HCT116 (cell line): Measurements from ENCODE around the gene MPHOSPH8. TPM values are rescaled to one million over a fixed set of nuclear protein-coding genes. Genes with fewer than 3 reads are reported as not detected.

Experiments
- ATAC-seq: fragments of 200-7000 bp; cut with Tn5 transposase; 2 replicates; pipeline ENCODE4 v1.9.1; 2020; ENCODE audit warnings: mild to moderate bottlenecking, moderate library complexity
- BruUV-seq: library from RNA; stranded (reverse); fragments of 400-500 nt; replicated peaks from 2 replicates; lab custom pipeline; 2021; lab: Mats Ljungman, UMichigan
- CTCF ChIA-PET: fragments of 300-600 bp; sonication (Branson Sonifier 250); formaldehyde crosslinking; loops from one replicate; lab custom pipeline; 2021; ENCODE audit warnings: antibody characterized with exemption; lab: Charles Lee
- POLR2A ChIA-PET: fragments of 300-600, 350-600 bp; sonication (Branson Sonifier 250); formaldehyde crosslinking; loops from one replicate; lab custom pipeline; 2021; ENCODE audit warnings: antibody characterized with exemption; lab: Charles Lee
- RAD21 ChIA-PET, 2 experiments: fragments of 300-600 bp; sonication (Branson Sonifier 250); formaldehyde crosslinking; loops; one replicate each; lab custom pipeline; 2023; ENCODE audit warnings: low total read pairs in 2 of 2; ENCODE audit not compliant: uncharacterized antibody in 2 of 2, unreplicated experiment in 2 of 2, low non-redundant PET in 1 of 2; lab: Charles Lee
- DNase-seq: peaks from one replicate; pipeline ENCODE4 v3.0.0-alpha.2; 2010; ENCODE audit warnings: low read depth, low spot score
- H2AFZ ChIP-seq: fragments of 200-600 bp; shearing (Covaris generic), sonication (generic); 2 replicates; pipeline ENCODE4 v1.6.1; 2017; ENCODE audit warnings: low read depth, mixed run types, mixed read lengths, antibody characterized with exemption, low read length; ENCODE audit not compliant: poor library complexity, severe bottlenecking
- H3K27ac ChIP-seq: 2 replicates; pipeline ENCODE4 v1.5.1; 2012; ENCODE audit warnings: low read depth, low read length
- H3K27me3 ChIP-seq: fragments of 200-600 bp; sonication (generic); 2 replicates; pipeline ENCODE4 v1.6.1; 2016; ENCODE audit warnings: mixed run types, low read length, mixed read lengths; ENCODE audit not compliant: insufficient read depth
- H3K36me3 ChIP-seq, 2 experiments: fragments of 200-500 bp in 1 of 2; fragments of 200-600 bp in 1 of 2; sonication (Bioruptor generic) in 1 of 2; sonication (generic) in 1 of 2; 2 replicates each; pipeline versions ENCODE4 v1.5.1 to v1.6.1; 2014 to 2016; ENCODE audit warnings: low read length in 2 of 2, inconsistent platforms in 1 of 2, mixed read lengths in 1 of 2, mixed run types in 1 of 2; ENCODE audit not compliant: insufficient read depth in 2 of 2, control insufficient read depth in 1 of 2
- H3K4me1 ChIP-seq, 2 experiments: fragments of 200-600 bp in 1 of 2; sonication (generic) in 1 of 2; 2 replicates each; pipeline versions ENCODE4 v1.5.1 to v1.6.1; 2012 to 2017; ENCODE audit warnings: low read length in 2 of 2, inconsistent platforms in 1 of 2, mild to moderate bottlenecking in 1 of 2, mixed read lengths in 1 of 2, mixed run types in 1 of 2, moderate library complexity in 1 of 2; ENCODE audit not compliant: insufficient read depth in 2 of 2, control insufficient read depth in 1 of 2
- H3K4me2 ChIP-seq: fragments of 200-600 bp; sonication (generic); 2 replicates; pipeline ENCODE4 v1.6.1; 2017; ENCODE audit warnings: mixed run types, low read length, mixed read lengths
- H3K4me3 ChIP-seq, 2 experiments: fragments of 200-600 bp in 1 of 2; sonication (generic) in 1 of 2; replicated peaks in 1 of 2; 2 replicates each; pipeline ENCODE4 v1.5.1; 2011 to 2016; ENCODE audit warnings: low read length in 2 of 2, control low read depth in 1 of 2, low read depth in 1 of 2, mild to moderate bottlenecking in 1 of 2, mixed read lengths in 1 of 2, mixed run types in 1 of 2
- H3K79me2 ChIP-seq: fragments of 200-600 bp; sonication (generic); 2 replicates; pipeline ENCODE4 v1.6.1; 2017; ENCODE audit warnings: mild to moderate bottlenecking, mixed run types, low read length, moderate library complexity, mixed read lengths; ENCODE audit not compliant: insufficient read depth
- H3K9ac ChIP-seq: fragments of 200-600 bp; sonication (generic); 2 replicates; pipeline ENCODE4 v1.6.1; 2016; ENCODE audit warnings: low read length, mixed read lengths
- H3K9me2 ChIP-seq: fragments of 200-600 bp; sonication (generic), shearing (Covaris generic); 2 replicates; pipeline ENCODE4 v1.6.1; 2017; ENCODE audit warnings: mixed run types, mild to moderate bottlenecking, moderate library complexity; ENCODE audit not compliant: insufficient read depth
- H3K9me3 ChIP-seq, 2 experiments: fragments of 200-500 bp in 1 of 2; fragments of 200-600 bp in 1 of 2; sonication (Bioruptor generic) in 1 of 2; sonication (generic) in 1 of 2; 2 replicates each; pipeline ENCODE4 v1.6.1; 2014 to 2017; ENCODE audit warnings: low read length in 2 of 2, mixed read lengths in 2 of 2, inconsistent platforms in 1 of 2, low read depth in 1 of 2, mild to moderate bottlenecking in 1 of 2, mixed run types in 1 of 2, moderate library complexity in 1 of 2; ENCODE audit not compliant: control insufficient read depth in 1 of 2, insufficient read depth in 1 of 2
- H4K20me1 ChIP-seq: fragments of 200-600 bp; sonication (generic), shearing (Covaris generic); 2 replicates; pipeline ENCODE4 v1.6.1; 2017; ENCODE audit warnings: mixed run types, mild to moderate bottlenecking, moderate library complexity; ENCODE audit not compliant: insufficient read depth
- CBX3 ChIP-seq: IDR thresholded peaks from 2 replicates; pipeline ENCODE4 v1.6.1; 2012; ENCODE audit warnings: low read depth
- CTCF ChIP-seq, 3 experiments: fragments of 200-600 bp in 1 of 3; sonication (generic) in 1 of 3; IDR thresholded peaks in 2 of 3; conservative IDR thresholded peaks in 1 of 3; 2 replicates each; pipeline ENCODE4 v1.5.1; 2012 to 2017; ENCODE audit warnings: low read depth in 2 of 3, low read length in 2 of 3, antibody characterized with exemption in 1 of 3, borderline replicate concordance in 1 of 3, control low read depth in 1 of 3, mild to moderate bottlenecking in 1 of 3, mixed read lengths in 1 of 3, mixed run types in 1 of 3, moderate library complexity in 1 of 3; ENCODE audit not compliant: insufficient read depth in 1 of 3
- EGR1 ChIP-seq: IDR thresholded peaks from 2 replicates; pipeline ENCODE4 v1.6.1; 2012; ENCODE audit warnings: low read depth
- EZH2 ChIP-seq: fragments of 200-600 bp; sonication (generic); IDR thresholded peaks from 2 replicates; pipeline ENCODE4 v1.6.1; 2017; ENCODE audit warnings: antibody characterized with exemption, mixed run types
- EZH2phosphoT487 ChIP-seq: fragments of 200-600 bp; IDR thresholded peaks from 2 replicates; pipeline ENCODE4 v1.6.1; 2018; ENCODE audit warnings: antibody characterized with exemption, borderline replicate concordance
- FOSL1 ChIP-seq: IDR thresholded peaks from 2 replicates; pipeline ENCODE4 v1.6.1; 2012; ENCODE audit warnings: low read depth
- POLR2A ChIP-seq: IDR thresholded peaks from 2 replicates; pipeline ENCODE4 v1.7.0; 2011; ENCODE audit warnings: borderline replicate concordance; ENCODE audit not compliant: insufficient read depth, insufficient read length; ENCODE audit errors: extremely low read depth
- POLR2AphosphoS5 ChIP-seq: IDR thresholded peaks from 2 replicates; pipeline ENCODE4 v1.6.1; 2011; ENCODE audit warnings: mild to moderate bottlenecking, low read depth, low read length, moderate library complexity
- REST ChIP-seq: IDR thresholded peaks from 2 replicates; pipeline ENCODE4 v1.6.1; 2012; ENCODE audit warnings: low read depth
- ZBTB33 ChIP-seq: IDR thresholded peaks from 2 replicates; pipeline ENCODE4 v1.6.1; 2011; ENCODE audit warnings: mild to moderate bottlenecking, low read length, moderate library complexity; ENCODE audit not compliant: insufficient replicate concordance; ENCODE audit errors: extremely low read depth
- ZFX ChIP-seq: fragments of 450-650 bp; IDR thresholded peaks from 2 replicates; pipeline ENCODE4 v1.6.1; 2017
- ZNF274 ChIP-seq: fragments of 200-500 bp; sonication (Bioruptor generic); IDR thresholded peaks from 2 replicates; pipeline ENCODE4 v1.6.1; 2014; ENCODE audit warnings: mild to moderate bottlenecking, low read depth, low read length, inconsistent platforms
- intact Hi-C: fragments of 100-400 bp; cut with micrococcal nuclease; formaldehyde crosslinking; loops from 2 replicates; pipeline ENCODE4 v1.10.0; 2022
- total RNA-seq: library from RNA; stranded (reverse); gene quantifications from one replicate; pipeline ENCODE4 v1.2.1, GENCODE V29; 2021; ENCODE audit not compliant: unreplicated experiment

MPHOSPH8 gene
- total RNA-seq, 1 experiment from 2014 or later: 21.5 TPM

GRCh38 chr13:19605161-19605955 lies 28.1 kb upstream of the MPHOSPH8 start (continued):
- TF ChIP-seq CTCF (IDR thresholded peaks at IDR 0.05 in 2 of 3, conservative IDR thresholded peaks at IDR 0.05 in 1 of 3; ENCODE audit: borderline replicate concordance in 1 of 3, insufficient read depth in 1 of 3, low read depth in 2 of 3, low read length in 2 of 3): no peak
- TF ChIP-seq EGR1: no peak
- TF ChIP-seq FOSL1: peak; percentile 47; the same call in 1 of the 2 replicates
- no peak for TF ChIP-seq EZH2

GRCh38 chr13:19606152-19606551 lies 27.3 kb upstream of the MPHOSPH8 start:
- no peak overlapping the region for H2AFZ ChIP-seq
- CTCF ChIA-PET: no interaction called here

More at GRCh38 chr13:19606152-19606551, 27.3 kb upstream of the MPHOSPH8 start:
- Histone ChIP-seq H3K9me3 (no peaks in the 10 kb centered on the region), H3K4me1 (peaks cover 25 to 50% of the 10 kb centered on the region in 2 experiments), H3K4me3 (no peak overlapping the region), H3K27me3 (no peaks in the 10 kb centered on the region), H3K79me2 (peaks cover 97% of the 10 kb centered on the region), H3K27ac (peak overlapping the region; percentile 69; the same call in 1 of the 2 replicates), H3K36me3 (no peaks in the 10 kb centered on the region), H3K4me2 (peak overlapping the region; percentile 76), H3K9me2 (no peaks in the 10 kb centered on the region), H4K20me1 (peaks cover 3% of the 10 kb centered on the region; the same call in 1 of the 2 replicates), H3K9ac (0 out of 2 replicates have a peak overlapping the region, but pooled peaks have one; percentile 6)
- ChIA-PET RAD21 (no interaction called here), POLR2A (no interaction called here)
- DNase-seq (no peak), ATAC-seq (no peak)
- TF ChIP-seq POLR2AphosphoS5: no peak
- no peak for TF ChIP-seq CBX3
- TF ChIP-seq ZNF274: no peak
- no peak for TF ChIP-seq POLR2A
- TF ChIP-seq ZBTB33: no peak
- no peak for TF ChIP-seq ZFX
- no peak for TF ChIP-seq REST
- no peak for TF ChIP-seq EZH2phosphoT487
- intact Hi-C loops: no loop called here
- BruUV-seq: no TSS peak
